Measurements from ENCODE around the gene KCTD11. TPM values are rescaled to one million over a fixed set of nuclear protein-coding genes. Genes with fewer than 3 reads are reported as not detected.

KCTD11 gene
- total RNA-seq, 2 experiments from 2014 or later = 6.0 to 8.6 TPM

DNA sequence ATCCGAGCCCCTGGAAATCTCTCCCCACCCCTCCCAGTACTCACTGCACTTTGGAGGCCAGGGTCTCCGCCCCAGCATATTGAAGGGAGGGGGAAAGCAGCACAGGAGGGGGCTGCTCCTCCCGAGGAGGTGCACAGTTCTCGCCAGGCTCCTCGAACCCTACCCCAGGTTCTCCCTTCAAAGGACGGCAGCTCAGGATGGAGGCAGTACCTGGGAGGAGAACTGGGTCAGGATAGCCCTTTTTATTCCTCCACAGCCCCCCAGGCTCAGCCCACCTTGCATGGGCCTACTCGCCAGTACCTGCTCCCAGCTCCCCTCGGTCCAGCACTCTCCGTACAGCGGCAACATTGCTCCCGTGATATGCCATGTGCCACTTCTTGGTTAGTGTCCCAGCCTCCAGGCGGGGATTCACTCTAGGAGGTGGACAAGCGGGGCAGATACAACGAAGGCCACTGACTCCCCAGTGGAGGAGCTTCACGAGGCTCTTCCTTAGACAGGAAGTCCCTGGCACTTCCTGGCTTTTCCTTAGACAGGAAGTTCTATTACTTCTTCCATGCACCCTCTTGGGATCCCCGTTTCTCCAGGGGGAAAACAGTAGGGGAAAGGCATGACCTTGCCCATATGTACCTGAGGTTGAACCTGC is 34.7 kb upstream of the KCTD11 start:
- no TSS peak for BruUV-seq (replicated peaks)
- ChIA-PET POLR2A (no interaction called here), CTCF (ENCODE audit: unreplicated experiment) (no interaction called here)
- intact Hi-C loops (cut with micrococcal nuclease; ENCODE audit: unreplicated experiment) = loop anchor here (5.0 kb wide), 1 partner anchor 35 kb away; the partner anchor contains the start of gene KCTD11
- Histone ChIP-seq H3K9me3 (ENCODE audit: low read length) (no peaks in the 10 kb centered on the region), H2AFZ (ENCODE audit: low read length) (no peak overlapping the region), H3K4me2 (ENCODE audit: low read length) (no peak overlapping the region), H3K9me2 (ENCODE audit: insufficient read depth, low read length) (no peaks in the 10 kb centered on the region), H4K20me1 (ENCODE audit: insufficient read depth, low read length) (peaks cover 4% of the 10 kb centered on the region; the same call in 1 of the 2 replicates), H3K36me3 (ENCODE audit: insufficient read depth, low read length) (peaks cover 84% of the 10 kb centered on the region), H3K27ac (ENCODE audit: low read depth, low read length, poor library complexity, severe bottlenecking) (no peak overlapping the region), H3K79me2 (ENCODE audit: insufficient read depth, low read depth, low read length) (peaks cover 9% of the 10 kb centered on the region; the same call in 1 of the 2 replicates), H3K4me1 (ENCODE audit: insufficient read depth, low read length, poor library complexity, severe bottlenecking) (peaks cover 29% of the 10 kb centered on the region), H3K4me3 (ENCODE audit: low read depth, low read length, poor library complexity, severe bottlenecking) (no peak overlapping the region)
- no peak for TF ChIP-seq CTCF (conservative IDR thresholded peaks at IDR 0.05; ENCODE audit: low read length)
- TF ChIP-seq EZH2phosphoT487 (IDR thresholded peaks at IDR 0.05; ENCODE audit: borderline replicate concordance, low read depth, low read length) = no peak
- no peak for DNase-seq (ENCODE audit: low spot score)

DNA sequence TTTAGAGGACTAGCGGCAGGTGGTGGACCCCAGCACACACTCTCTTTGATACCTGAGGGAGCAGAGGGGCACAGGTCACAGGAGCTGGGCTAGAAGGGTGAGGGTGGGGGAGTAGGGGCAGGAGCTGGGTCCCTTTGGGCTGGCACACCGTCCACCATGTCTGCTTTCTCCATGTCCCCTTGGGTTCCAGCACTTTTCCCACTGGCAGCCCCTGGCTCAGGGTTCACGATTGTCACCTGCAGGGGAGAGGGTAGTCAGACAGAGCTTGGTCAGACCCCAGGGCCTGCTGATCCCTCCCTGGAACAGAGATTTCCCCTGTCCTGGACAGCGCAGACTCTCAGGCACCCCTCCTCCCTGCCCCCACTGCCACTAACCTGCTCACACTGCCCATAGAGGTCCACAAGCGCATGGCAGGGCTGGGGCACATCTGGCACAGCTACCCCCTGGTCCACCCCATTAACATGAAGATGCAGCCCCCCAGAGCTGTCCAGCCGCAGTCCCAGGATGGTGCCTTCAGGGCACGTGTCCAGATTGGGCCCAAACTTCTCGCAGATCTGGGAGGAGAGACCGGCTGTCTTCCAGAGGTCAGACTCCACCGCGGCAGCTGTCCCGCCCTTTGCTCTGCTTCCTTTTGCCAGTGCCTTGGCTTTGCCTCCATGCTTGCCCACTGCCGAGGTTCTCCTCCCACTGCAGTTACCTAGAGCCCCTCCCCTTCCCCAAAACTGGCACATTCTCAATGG is 33.7 kb upstream of the KCTD11 start:
- Histone ChIP-seq H3K79me2 (ENCODE audit: insufficient read depth, low read depth, low read length) (peaks cover 9% of the 10 kb centered on the region; the same call in 1 of the 2 replicates), H3K9me3 (ENCODE audit: low read length) (no peaks in the 10 kb centered on the region), H3K36me3 (ENCODE audit: insufficient read depth, low read length) (peaks cover 84% of the 10 kb centered on the region), H3K4me1 (ENCODE audit: insufficient read depth, low read length, poor library complexity, severe bottlenecking) (peaks cover 19% of the 10 kb centered on the region), H3K9me2 (ENCODE audit: insufficient read depth, low read length) (no peaks in the 10 kb centered on the region), H3K27ac (ENCODE audit: low read depth, low read length, poor library complexity, severe bottlenecking) (no peak overlapping the region), H4K20me1 (ENCODE audit: insufficient read depth, low read length) (peaks cover 4% of the 10 kb centered on the region; the same call in 1 of the 2 replicates), H2AFZ (ENCODE audit: low read length) (no peak overlapping the region), H3K4me2 (ENCODE audit: low read length) (no peak overlapping the region), H3K4me3 (ENCODE audit: low read depth, low read length, poor library complexity, severe bottlenecking) (no peak overlapping the region)
- ChIA-PET CTCF (ENCODE audit: unreplicated experiment) (no interaction called here), POLR2A (no interaction called here)
- no peak for TF ChIP-seq CTCF (conservative IDR thresholded peaks at IDR 0.05; ENCODE audit: low read length)
- no peak for TF ChIP-seq EZH2phosphoT487 (IDR thresholded peaks at IDR 0.05; ENCODE audit: borderline replicate concordance, low read depth, low read length)
- BruUV-seq (replicated peaks) = no TSS peak
- intact Hi-C loops (cut with micrococcal nuclease; ENCODE audit: unreplicated experiment) = loop anchor here (5.0 kb wide), 1 partner anchor 34 kb away; the partner anchor contains the start of gene KCTD11
- no peak for DNase-seq (ENCODE audit: low spot score)

DNA sequence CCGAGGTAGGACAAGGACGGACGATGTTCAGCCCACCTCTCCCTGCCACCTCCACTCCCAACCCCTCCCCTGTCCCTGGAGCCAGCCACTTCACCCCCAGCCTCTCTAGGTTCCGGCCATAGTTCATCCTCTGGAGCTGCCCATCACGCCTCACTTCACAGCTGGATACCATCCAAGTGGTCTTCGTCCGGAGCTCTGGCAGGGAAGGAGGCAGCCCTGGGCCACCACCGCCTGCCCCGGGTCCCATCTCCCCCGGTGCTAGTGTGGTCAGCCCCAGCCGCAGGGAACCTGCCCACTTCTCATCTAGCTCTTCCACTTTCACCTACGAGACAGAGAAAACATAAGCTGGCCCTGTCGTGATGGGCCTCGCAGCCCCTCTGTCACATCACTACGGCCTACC is 30.5 kb upstream of the KCTD11 start:
- H3K79me2 ChIP-seq (ENCODE audit: insufficient read depth, low read depth, low read length) = no peaks in the 10 kb centered on the region
- H3K4me1 ChIP-seq (ENCODE audit: insufficient read depth, low read length, poor library complexity, severe bottlenecking) = no peaks in the 10 kb centered on the region
- no peak for TF ChIP-seq CTCF (conservative IDR thresholded peaks at IDR 0.05; ENCODE audit: low read length)
- no peak for TF ChIP-seq EZH2phosphoT487 (IDR thresholded peaks at IDR 0.05; ENCODE audit: borderline replicate concordance, low read depth, low read length)
- no peaks in the 10 kb centered on the region for H3K9me3 ChIP-seq (ENCODE audit: low read length)
- peaks cover 88% of the 10 kb centered on the region for H3K36me3 ChIP-seq (ENCODE audit: insufficient read depth, low read length)
- H2AFZ ChIP-seq (ENCODE audit: low read length) = no peak overlapping the region
- intact Hi-C loops (cut with micrococcal nuclease; ENCODE audit: unreplicated experiment) = no loop called here
- BruUV-seq (replicated peaks) = no TSS peak
- H3K4me3 ChIP-seq (ENCODE audit: low read depth, low read length, poor library complexity, severe bottlenecking) = no peak overlapping the region
- no peak overlapping the region for H3K4me2 ChIP-seq (ENCODE audit: low read length)
- POLR2A ChIA-PET = interaction anchor here (1.8 kb wide), 1 partner anchor 8 kb away, joined by 3 read pairs; no protein-coding TSS in a partner anchor
- CTCF ChIA-PET (ENCODE audit: unreplicated experiment) = no interaction called here
- H4K20me1 ChIP-seq (ENCODE audit: insufficient read depth, low read length) = no peaks in the 10 kb centered on the region
- no peak for DNase-seq (ENCODE audit: low spot score)
- no peaks in the 10 kb centered on the region for H3K9me2 ChIP-seq (ENCODE audit: insufficient read depth, low read length)
- H3K27ac ChIP-seq (ENCODE audit: low read depth, low read length, poor library complexity, severe bottlenecking) = no peak overlapping the region
